GM18909 (cell line): ENCODE data around the gene NR1I3.

Experiments used
- ATAC-seq: cut with Tn5 transposase; IDR thresholded peaks from one replicate; pipeline ENCODE4 v1.9.1; 2021; ENCODE audit warnings: mild to moderate bottlenecking; ENCODE audit not compliant: unreplicated experiment, poor library complexity

The NR1I3 gene

GRCh38 chr1:161197560-161198193 lies 40.3 kb downstream of the NR1I3 start:
- no peak for ATAC-seq

- ATAC-seq, result no peak
Observed at GRCh38 chr1:161196521-161197451, 41.2 kb downstream of the NR1I3 start.

GRCh38 chr1:161196111-161196510 lies 41.9 kb downstream of the NR1I3 start:
- ATAC-seq, result no peak

GRCh38 chr1:161195171-161195570 lies 42.8 kb downstream of the NR1I3 start:
- peak; percentile 56 for ATAC-seq

- ATAC-seq, result no peak
Observed at GRCh38 chr1:161193561-161194235, 44.3 kb downstream of the NR1I3 start.

- ATAC-seq, result no peak
Observed at GRCh38 chr1:161192476-161193465, 45.2 kb downstream of the NR1I3 start.

GRCh38 chr1:161191971-161192370 lies 46.0 kb downstream of the NR1I3 start:
- no peak for ATAC-seq

GRCh38 chr1:161190962-161191521 lies 47.0 kb downstream of the NR1I3 start:
- ATAC-seq, result no peak

GRCh38 chr1:161189036-161189435 lies 49.0 kb downstream of the NR1I3 start:
- ATAC-seq, result no peak

- no peak for ATAC-seq
Observed at GRCh38 chr1:161188381-161188780, 49.6 kb downstream of the NR1I3 start.

GRCh38 chr1:161187311-161187710 lies 50.7 kb downstream of the NR1I3 start:
- no peak for ATAC-seq

GRCh38 chr1:161185732-161186311 lies 52.2 kb downstream of the NR1I3 start:
- peak; percentile 21 for ATAC-seq

- peak; percentile 68 for ATAC-seq
Observed at GRCh38 chr1:161185282-161185682, 52.7 kb downstream of the NR1I3 start.

- ATAC-seq, result peak; percentile 49
Observed at GRCh38 chr1:161182214-161182613, 55.8 kb downstream of the NR1I3 start.

GRCh38 chr1:161180639-161181038 lies 57.4 kb downstream of the NR1I3 start:
- no peak for ATAC-seq

GRCh38 chr1:161179698-161180097 lies 58.3 kb downstream of the NR1I3 start:
- ATAC-seq, result no peak
